ENCODE measurements around the gene YJU2.

Gene YJU2

GRCh38 chr19:4298810-4299550 lies 52.1 kb downstream of the YJU2 start:
- DNase-seq (ENCODE audit: low spot score), result no peak

DNA sequence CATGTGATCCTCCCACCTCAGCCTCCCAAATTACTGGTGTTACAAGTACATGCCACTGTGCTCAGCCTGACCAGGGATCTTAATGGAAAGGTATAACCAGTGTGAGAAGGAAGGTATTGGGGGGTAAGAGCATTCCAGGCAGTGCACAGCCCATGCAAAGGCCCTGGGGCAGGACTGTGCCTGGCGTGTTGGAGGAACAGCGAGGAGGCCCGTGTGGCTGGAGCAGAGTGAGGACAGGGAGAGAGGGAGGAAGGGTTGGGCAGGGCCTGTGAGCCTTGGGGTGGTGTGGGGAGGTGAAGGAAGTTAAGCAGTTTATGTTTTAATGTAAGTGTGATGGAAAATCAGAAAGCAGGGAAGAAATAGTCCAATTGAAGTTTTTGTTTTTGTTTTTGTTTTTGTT lies 53.7 kb downstream of the YJU2 start:
- DNase-seq (ENCODE audit: low spot score), result no peak

GRCh38 chr19:4301590-4302242 lies 54.8 kb downstream of the YJU2 start:
- no peak for DNase-seq (ENCODE audit: low spot score)

- DNase-seq (ENCODE audit: low spot score), result no peak
Observed at GRCh38 chr19:4302243-4302640, 55.4 kb downstream of the YJU2 start, which contains the start of gene TMIGD2. TSS of gene TMIGD2 (minus strand) at chr19:4302389. CDS start at chr19:4302385, 4 bp downstream.

DNA sequence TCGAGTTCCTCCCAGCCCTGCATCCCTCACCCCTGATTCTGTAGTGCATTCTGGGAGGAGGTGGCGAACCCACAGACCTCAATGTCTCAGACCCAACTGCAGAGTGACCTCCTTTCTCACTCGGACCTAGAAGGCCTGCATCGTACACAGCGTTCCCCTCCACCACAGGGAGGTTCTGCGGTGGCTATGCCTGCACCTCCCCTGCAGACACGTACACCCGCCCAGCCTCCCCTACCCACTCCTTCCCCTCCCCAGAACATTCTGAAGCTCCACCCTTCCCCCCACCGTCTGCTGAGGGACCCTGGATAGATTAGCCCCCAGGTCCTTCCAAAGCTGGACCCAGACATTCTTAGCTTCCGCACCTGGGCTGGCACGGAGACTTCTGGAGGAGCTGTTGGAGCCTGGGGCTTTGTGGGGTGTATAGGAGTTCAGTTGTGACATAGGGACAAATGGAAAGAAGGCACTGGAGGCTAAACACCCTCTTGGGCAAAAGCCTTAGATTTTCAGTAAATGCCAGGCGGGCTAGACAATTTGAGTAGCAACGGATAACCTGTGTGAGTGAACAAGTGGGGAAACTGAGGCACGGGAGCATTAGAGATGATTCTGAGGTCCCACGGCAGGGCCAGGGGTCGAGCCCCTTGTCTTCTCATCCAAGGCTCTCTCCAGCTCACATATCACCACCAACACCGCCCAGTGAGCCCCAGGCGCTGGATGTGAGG lies 57.1 kb downstream of the YJU2 start:
- DNase-seq (ENCODE audit: low spot score), result no peak

- peak; percentile 99 for DNase-seq (ENCODE audit: low spot score)
Observed at GRCh38 chr19:4304538-4305256, 57.8 kb downstream of the YJU2 start, which contains the start of gene FSD1. TSS of gene FSD1 (plus strand) at chr19:4304598. CDS start at chr19:4304747, 149 bp downstream.

DNA sequence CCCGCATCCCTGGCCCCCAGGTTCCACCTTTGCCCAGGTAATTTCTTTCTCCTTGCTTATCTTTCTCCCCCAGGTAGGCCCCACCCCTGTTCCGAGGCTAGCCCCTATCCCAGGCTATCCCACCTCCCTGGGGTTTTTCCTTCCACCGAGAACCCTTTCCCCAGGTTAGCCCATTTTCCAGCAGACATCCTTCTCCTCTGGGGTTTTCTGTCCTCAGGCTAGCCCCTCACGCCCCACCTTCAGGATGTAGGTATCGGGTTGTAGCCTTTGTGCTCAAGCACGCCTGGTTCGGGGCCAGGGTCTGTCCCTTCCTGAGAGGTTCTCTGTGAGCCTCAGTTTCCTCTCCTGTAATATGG lies 58.4 kb downstream of the YJU2 start:
- no peak for DNase-seq (ENCODE audit: low spot score)

- DNase-seq (ENCODE audit: low spot score), result no peak
Observed at GRCh38 chr19:4305659-4306058, 58.8 kb downstream of the YJU2 start.

DNA sequence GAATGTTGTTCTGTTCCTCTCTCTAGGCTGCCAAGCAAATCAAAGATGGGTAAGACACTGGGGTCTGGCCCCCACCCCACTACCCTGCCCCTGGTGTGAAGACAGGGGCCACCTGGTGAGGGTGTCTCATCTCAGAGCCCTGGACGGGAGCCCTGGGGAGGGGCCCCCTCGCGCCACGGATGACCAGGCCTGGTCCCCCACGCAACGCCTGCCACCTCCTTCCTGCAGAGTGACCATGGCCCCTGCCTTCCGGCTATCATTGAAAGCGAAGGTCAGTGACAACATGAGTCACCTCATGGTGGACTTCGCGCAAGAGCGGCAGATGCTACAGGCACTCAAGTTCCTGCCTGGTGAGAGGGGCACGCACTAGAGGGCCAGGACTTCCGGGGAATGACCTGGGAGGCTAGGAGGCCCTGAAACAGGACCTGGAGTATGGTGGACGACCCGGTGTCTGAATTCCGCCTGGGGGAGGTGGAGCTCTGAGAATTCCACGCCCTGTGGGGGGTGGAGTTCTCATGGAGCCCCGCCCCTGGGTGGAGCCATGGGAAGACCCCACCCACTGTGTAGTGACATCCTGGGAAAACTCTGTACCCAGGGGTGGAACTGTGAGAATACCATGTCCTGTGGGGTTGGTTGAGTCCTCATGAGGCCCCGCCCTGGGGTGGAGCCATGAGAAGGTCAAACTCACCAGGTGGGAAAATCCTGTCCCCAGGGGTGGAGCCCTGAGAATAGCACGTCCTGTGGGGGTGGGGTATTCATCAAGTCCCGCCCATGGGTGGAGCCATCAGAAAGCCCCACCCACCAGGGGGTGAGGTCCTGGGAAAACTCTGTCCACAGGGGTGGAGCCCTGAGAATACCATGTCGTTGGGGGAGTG lies 63.6 kb downstream of the YJU2 start:
- peak; percentile 84 for DNase-seq (ENCODE audit: low spot score)

- no peak for DNase-seq (ENCODE audit: low spot score)
Observed at GRCh38 chr19:4313847-4314490, 67.1 kb downstream of the YJU2 start.

DNA sequence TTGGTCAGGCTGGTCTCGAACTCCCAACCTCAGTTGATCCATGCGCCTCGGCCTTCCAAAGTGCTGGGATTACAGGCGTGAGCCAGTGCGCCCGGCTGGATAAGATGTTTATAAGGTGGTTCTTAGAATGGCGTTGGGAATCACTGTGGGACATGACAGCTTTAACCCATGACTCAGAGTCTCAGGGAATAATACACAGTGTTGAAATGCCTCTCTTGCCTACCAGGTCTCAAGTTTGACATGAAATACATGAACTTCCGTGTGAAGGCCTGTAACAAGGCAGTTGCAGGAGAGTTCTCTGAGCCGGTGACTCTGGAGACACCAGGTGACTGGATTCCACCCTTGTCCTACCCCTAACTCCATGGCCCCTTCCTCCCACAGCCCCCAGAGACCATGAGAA lies 70.1 kb downstream of the YJU2 start:
- no peak for DNase-seq (ENCODE audit: low spot score)

- DNase-seq (ENCODE audit: low spot score), result no peak
Observed at GRCh38 chr19:4318460-4318859, 71.6 kb downstream of the YJU2 start.

Measured in iPS-NIHi11 (cell line).